Measurements from ENCODE around the gene CEBPB.

CEBPB gene

DNA sequence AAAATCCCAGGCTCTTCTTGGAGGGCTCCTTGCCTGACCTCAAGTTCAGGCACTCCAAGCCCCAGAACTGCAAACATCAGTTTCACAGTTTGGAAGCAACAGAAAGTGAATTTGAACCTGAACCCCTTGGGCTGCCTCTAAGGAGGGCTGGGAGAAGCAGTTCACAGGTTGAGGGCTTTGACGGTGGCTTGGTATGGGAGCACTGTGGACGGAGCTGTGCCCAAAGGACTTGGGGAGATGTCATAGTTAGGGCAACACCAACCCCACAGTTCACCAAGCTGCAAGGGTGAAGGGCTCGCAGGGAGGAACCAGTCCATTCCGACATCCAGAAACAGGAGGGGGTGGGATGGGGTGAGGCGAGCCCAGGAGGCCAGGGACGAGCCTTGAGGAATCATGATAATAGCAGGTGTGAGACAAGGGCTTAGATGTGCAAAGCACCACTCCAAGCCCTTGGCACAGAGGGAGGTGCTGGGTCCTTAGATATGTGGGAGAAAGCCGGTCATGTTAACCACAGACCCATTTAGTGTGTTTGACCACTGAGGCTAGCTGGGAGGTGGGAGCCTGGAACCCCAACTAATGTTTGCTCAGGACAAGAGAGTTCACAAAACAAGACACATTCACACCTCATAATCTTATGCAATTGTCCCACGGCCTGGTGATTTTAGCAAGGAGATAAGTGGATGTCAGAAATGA is 4.3 kb downstream of the CEBPB start:
- TF ChIP-seq, protein P1, sequence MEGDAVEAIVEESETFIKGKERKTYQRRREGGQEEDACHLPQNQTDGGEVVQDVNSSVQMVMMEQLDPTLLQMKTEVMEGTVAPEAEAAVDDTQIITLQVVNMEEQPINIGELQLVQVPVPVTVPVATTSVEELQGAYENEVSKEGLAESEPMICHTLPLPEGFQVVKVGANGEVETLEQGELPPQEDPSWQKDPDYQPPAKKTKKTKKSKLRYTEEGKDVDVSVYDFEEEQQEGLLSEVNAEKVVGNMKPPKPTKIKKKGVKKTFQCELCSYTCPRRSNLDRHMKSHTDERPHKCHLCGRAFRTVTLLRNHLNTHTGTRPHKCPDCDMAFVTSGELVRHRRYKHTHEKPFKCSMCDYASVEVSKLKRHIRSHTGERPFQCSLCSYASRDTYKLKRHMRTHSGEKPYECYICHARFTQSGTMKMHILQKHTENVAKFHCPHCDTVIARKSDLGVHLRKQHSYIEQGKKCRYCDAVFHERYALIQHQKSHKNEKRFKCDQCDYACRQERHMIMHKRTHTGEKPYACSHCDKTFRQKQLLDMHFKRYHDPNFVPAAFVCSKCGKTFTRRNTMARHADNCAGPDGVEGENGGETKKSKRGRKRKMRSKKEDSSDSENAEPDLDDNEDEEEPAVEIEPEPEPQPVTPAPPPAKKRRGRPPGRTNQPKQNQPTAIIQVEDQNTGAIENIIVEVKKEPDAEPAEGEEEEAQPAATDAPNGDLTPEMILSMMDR (IDR thresholded peaks at IDR 0.05; ENCODE audit: low read depth, low read length) = no peak
- no peak overlapping the region; the same call in 1 of the 2 replicates for H3K4me3 ChIP-seq (ENCODE audit: low read depth, low read length)

DNA sequence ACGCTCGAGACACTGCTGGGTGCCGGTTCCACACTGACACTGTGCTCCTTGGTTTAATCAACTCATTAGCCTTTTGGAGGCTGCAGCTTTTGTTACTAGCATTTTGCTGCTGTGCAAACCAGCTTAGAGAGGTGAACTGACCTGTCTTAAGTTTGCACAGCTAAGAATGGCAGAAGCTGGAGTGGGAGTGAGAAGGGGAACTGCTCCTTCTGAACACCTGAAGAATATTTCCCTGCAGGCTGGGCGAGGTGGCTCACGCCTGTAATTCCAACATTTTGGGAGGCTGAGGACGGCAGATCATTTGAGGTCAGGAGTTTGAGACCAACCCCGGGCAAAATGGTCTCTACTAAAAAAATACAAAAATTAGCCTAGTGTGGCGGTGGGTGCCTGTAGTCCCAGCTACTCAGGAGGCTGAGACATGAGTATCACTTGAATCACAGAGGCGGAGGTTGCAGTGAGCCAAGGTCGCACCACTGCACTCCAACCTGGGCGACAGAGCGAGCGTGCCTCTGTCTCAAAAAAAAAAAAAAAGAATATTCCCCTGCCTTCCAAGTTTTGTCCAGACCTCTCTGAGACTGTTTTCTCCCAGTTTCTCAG is 5.0 kb downstream of the CEBPB start:
- H3K4me3 ChIP-seq (ENCODE audit: low read depth, low read length) = no peak overlapping the region
- TF ChIP-seq, protein P1 (IDR thresholded peaks at IDR 0.05; ENCODE audit: low read depth, low read length) = no peak

DNA sequence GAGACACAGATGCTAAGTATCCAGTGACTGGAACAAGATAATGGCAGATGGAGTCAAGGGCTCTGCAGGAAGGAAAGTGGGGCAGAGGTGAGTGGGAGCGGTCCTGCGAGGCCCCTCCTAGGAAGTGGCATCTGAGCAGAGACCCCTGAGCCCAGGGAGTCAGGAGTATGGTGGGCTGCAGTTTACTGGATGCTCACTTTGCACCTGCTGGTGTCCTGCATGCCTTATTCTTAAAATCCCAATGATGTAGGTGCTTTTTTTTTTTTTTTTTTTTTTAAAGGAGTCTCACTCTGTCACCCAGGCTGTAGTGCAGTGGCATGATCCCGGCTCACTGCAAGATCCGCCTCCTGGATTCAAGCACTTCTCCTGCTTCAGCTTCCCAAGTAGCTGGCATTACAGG is 5.6 kb downstream of the CEBPB start:
- TF ChIP-seq, protein P1 (IDR thresholded peaks at IDR 0.05; ENCODE audit: low read depth, low read length) = no peak
- H3K4me3 ChIP-seq (ENCODE audit: low read depth, low read length) = no peak overlapping the region

DNA sequence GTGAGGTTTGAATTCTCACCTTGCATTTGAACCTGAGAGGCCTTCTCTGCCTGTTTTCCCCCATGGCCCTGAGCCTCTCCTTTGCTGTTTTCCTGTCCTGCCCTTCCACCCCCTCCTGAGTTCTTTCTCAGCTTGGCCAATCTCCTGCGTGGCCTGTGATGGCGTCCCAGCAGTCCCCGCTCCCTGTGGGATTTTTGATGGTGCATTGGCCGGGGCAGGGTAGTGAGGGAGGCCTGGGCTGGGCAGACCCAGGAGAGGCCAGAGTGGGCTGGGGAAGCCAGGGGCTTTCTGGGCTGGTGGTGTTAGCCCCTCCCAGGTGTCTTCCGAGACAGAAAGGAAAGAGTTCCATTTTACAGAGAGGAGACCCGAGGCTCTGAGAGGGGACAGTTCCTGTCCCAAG is 6.3 kb downstream of the CEBPB start:
- H3K4me3 ChIP-seq (ENCODE audit: low read depth, low read length) = no peak overlapping the region
- TF ChIP-seq, protein P1 (IDR thresholded peaks at IDR 0.05; ENCODE audit: low read depth, low read length) = no peak

DNA sequence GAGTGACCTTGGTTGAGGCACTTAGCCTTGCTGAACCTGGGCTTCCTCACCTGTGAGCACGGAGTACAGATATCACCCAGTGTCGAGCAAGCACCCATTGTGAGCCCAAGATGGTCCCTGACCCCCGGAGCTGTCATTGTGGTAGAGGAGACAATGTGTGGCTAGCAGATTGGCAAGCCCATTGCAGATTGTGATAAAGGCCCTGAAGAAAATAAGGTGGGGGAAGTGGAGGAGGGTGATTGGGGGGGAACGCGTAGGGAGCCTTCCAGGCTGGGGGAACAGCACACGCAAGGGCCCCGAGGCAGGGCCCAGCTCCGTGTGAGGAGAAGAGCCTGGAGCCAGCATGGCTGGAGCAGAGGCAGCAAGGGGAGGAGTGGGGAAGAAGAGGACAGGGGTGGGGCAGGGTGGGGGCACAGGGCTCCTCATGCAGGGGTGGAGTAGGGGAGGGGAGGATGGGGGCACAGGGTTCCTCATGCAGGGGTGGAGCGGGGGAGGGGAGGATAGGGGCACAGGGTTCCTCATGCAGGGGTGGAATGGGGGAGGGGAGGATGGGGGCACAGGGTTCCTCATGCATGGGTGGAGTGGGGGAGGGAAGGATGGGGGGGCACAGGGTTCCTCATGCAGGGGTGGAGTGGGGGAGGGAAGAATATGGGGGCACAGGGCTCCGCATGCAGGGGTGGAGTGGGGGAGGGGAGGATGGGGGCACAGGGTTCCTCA is 7.0 kb downstream of the CEBPB start:
- TF ChIP-seq, protein P1 (IDR thresholded peaks at IDR 0.05; ENCODE audit: low read depth, low read length) = no peak
- H3K4me3 ChIP-seq (ENCODE audit: low read depth, low read length) = no peak overlapping the region

DNA sequence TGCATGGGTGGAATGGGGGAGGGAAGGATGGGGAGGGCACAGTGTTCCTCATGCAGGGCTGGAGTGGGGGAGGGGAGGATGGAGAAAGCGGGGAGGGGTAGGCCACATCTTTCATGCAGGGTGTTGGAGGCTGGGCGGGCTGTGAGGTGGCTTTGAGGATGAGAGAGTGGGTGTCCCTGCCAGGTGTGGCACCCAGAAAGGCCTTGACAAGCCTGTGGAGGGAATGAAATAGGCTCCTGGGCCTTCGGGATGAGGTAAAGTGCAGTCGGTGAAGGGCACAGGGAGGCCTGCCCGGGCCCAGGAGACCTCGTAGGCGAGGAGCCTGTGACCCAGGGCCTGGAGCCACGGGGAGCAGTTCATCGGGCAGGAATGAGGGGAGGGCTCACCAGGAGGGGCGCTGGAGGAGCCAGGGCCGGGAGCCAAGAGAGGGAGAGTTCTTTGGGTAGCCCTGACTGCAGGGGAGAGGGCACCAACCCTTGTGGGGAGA is 7.6 kb downstream of the CEBPB start:
- H3K4me3 ChIP-seq (ENCODE audit: low read depth, low read length) = no peak overlapping the region
- TF ChIP-seq, protein P1 (IDR thresholded peaks at IDR 0.05; ENCODE audit: low read depth, low read length) = no peak

DNA sequence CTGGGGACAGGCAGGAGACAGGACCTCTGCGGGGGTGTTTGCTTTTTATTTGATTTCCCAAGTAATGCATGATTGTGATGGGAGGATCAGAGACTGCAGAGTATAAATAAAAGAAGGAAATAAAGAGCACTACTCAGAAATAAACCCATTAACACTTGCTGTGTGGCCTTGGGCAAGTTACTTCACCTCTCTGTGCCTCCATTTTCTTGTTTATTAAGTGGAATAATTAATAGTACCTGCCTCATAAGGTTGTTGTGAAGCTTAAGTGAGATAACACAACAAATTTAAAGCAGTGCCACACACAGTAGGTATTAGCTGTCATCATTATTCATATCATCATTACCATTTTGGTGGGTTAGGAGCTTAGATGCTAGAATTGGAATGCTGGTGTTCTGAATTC is 8.1 kb downstream of the CEBPB start:
- TF ChIP-seq, protein P1 (IDR thresholded peaks at IDR 0.05; ENCODE audit: low read depth, low read length) = no peak
- H3K4me3 ChIP-seq (ENCODE audit: low read depth, low read length) = no peak overlapping the region
